B cell (primary cell): ENCODE data around the gene SCRN3. TPM values are rescaled to one million over a fixed set of nuclear protein-coding genes. Genes with fewer than 3 reads are reported as not detected.

ENCODE experiments used
- ATAC-seq: fragments of 200-7000 bp; cut with Tn5 transposase; one replicate; pipeline ENCODE4 v1.10.0; 2021; ENCODE audit warnings: low read depth, mild to moderate bottlenecking, moderate number of reproducible peaks, moderate library complexity
- CTCF ChIA-PET: fragments of 350-600 bp; sonication (Branson Sonifier 250); formaldehyde crosslinking; loops from one replicate; lab custom pipeline; 2021; ENCODE audit warnings: antibody characterized with exemption, inconsistent platforms; lab: Charles Lee
- POLR2A ChIA-PET: fragments of 350-600 bp; sonication (Branson Sonifier 250); formaldehyde crosslinking; loops from one replicate; lab custom pipeline; 2021; ENCODE audit warnings: antibody characterized with exemption; lab: Charles Lee
- DNase-seq: peaks from one replicate; pipeline ENCODE4 v3.0.0; 2013
- H2AFZ ChIP-seq: 2 replicates; pipeline ENCODE4 v1.6.1; 2012; ENCODE audit warnings: mild to moderate bottlenecking, low read depth, low read length; ENCODE audit not compliant: insufficient read depth, poor library complexity, severe bottlenecking
- H3K27ac ChIP-seq, 2 donors: 1 replicate in 1 of 2; 2 replicates in 1 of 2; pipeline ENCODE4 v1.5.1; 2012 to 2013; ENCODE audit warnings: low read length in 2 of 2, mild to moderate bottlenecking in 2 of 2, moderate library complexity in 1 of 2
- H3K27me3 ChIP-seq, 4 experiments: fragments of 200-600 bp in 1 of 4; sonication (generic) in 1 of 4; replicated peaks in 1 of 4; 1 replicate in 2 of 4; 2 replicates in 2 of 4; pipeline versions ENCODE4 v1.6.1 to v1.7.0; 2013 to 2016; ENCODE audit warnings: low read length in 3 of 4, mild to moderate bottlenecking in 2 of 4, mixed read lengths in 1 of 4, moderate library complexity in 1 of 4; ENCODE audit not compliant: insufficient read depth in 4 of 4, control insufficient read depth in 3 of 4; ENCODE audit errors: control extremely low read depth in 1 of 4
- H3K36me3 ChIP-seq, 2 experiments: replicated peaks in 1 of 2; 1 replicate in 1 of 2; 2 replicates in 1 of 2; pipeline versions ENCODE4 v1.6.1 to v1.7.1; 2013; ENCODE audit warnings: low read length in 1 of 2; ENCODE audit not compliant: insufficient read depth in 2 of 2, control insufficient read depth in 1 of 2; ENCODE audit errors: control extremely low read depth in 1 of 2, extremely low read depth in 1 of 2
- H3K4me1 ChIP-seq, 2 donors: fragments of 200-600 bp in 1 of 2; sonication (generic) in 1 of 2; 1 replicate in 1 of 2; 2 replicates in 1 of 2; pipeline versions ENCODE4 v1.5.1 to v1.6.1; 2013 to 2017; ENCODE audit warnings: low read length in 2 of 2; ENCODE audit not compliant: control insufficient read depth in 2 of 2, insufficient read depth in 2 of 2
- H3K4me2 ChIP-seq: replicated peaks from 2 replicates; pipeline ENCODE3; 2012; ENCODE audit warnings: mild to moderate bottlenecking, low read depth, low read length; ENCODE audit not compliant: poor library complexity, severe bottlenecking
- H3K4me3 ChIP-seq, 5 experiments: fragments of 200-600 bp in 1 of 5; sonication (generic) in 1 of 5; 1 replicate in 3 of 5; 2 replicates in 2 of 5; pipeline versions ENCODE4 v1.5.1 to v1.7.0; 2011 to 2016; ENCODE audit warnings: low read length in 4 of 5, mild to moderate bottlenecking in 4 of 5, low read depth in 2 of 5, control low read depth in 1 of 5, moderate library complexity in 1 of 5; ENCODE audit not compliant: insufficient read depth in 1 of 5; ENCODE audit errors: control extremely low read depth in 1 of 5, extremely low read depth in 1 of 5
- H3K79me2 ChIP-seq: fragments of 200-600 bp; sonication (generic); one replicate; pipeline ENCODE4 v1.6.0; 2016; ENCODE audit warnings: low read length; ENCODE audit not compliant: control insufficient read depth, insufficient read depth
- H3K9ac ChIP-seq: fragments of 200-600 bp; sonication (generic); 2 replicates; pipeline ENCODE4 v1.6.1; 2017; ENCODE audit warnings: mild to moderate bottlenecking, low read length, moderate library complexity
- H3K9me3 ChIP-seq, 3 donors: one replicate each; pipeline versions ENCODE4 v1.6.1 to v1.7.1; 2013; ENCODE audit warnings: low read length in 2 of 3; ENCODE audit not compliant: control insufficient read depth in 2 of 3, insufficient read depth in 1 of 3; ENCODE audit errors: control extremely low read depth in 1 of 3
- H4K20me1 ChIP-seq: 2 replicates; pipeline ENCODE4 v1.6.0; 2012; ENCODE audit warnings: mild to moderate bottlenecking, low read length; ENCODE audit not compliant: insufficient read depth, control insufficient read depth, poor library complexity, severe bottlenecking
- H3K27ac Mint-ChIP-seq: one replicate; pipeline ENCODE4 v1.8.0; 2021; ENCODE audit warnings: mixed read lengths
- H3K27me3 Mint-ChIP-seq: one replicate; pipeline ENCODE4 v1.8.0; 2021; ENCODE audit warnings: mixed read lengths
- H3K4me1 Mint-ChIP-seq: one replicate; pipeline ENCODE4 v1.8.0; 2021; ENCODE audit warnings: mixed read lengths
- H3K4me3 Mint-ChIP-seq: one replicate; pipeline ENCODE4 v1.8.0; 2021; ENCODE audit warnings: mixed read lengths
- H3K9me3 Mint-ChIP-seq: one replicate; pipeline ENCODE4 v1.8.0; 2022; ENCODE audit warnings: mixed read lengths; ENCODE audit not compliant: insufficient read depth
- EZH2 ChIP-seq: IDR thresholded peaks from 2 replicates; pipeline ENCODE4 v1.6.1; 2012; ENCODE audit warnings: borderline replicate concordance, low read depth, mild to moderate bottlenecking, moderate library complexity, low read length; ENCODE audit not compliant: insufficient read depth, poor library complexity, severe bottlenecking
- WGBS: methylation state at CpG from one replicate; pipeline ENCODE4 v1.1.5; 2013; ENCODE audit warnings: missing lambda C conversion rate; ENCODE audit not compliant: insufficient coverage; 5-methylcytosine and 5-hydroxymethylcytosine counted together
- intact Hi-C: fragments of 100-400 bp; cut with micrococcal nuclease; formaldehyde crosslinking; loops from one replicate; pipeline ENCODE4 v1.10.0; 2022
- polyA plus RNA-seq: library from polyadenylated mRNA; depleted of rRNA; stranded (reverse); fragments of >200 nt; gene quantifications from 2 replicates; pipeline ENCODE4 v1.2.3, GENCODE V29; 2012
- total RNA-seq, 2 donors: library from RNA; stranded (reverse); fragments of 120-200 nt in 1 of 2; gene quantifications; 1 replicate in 1 of 2; 2 replicates in 1 of 2; pipeline versions ENCODE4 v1.2.3 to v1.2.4, GENCODE V29; 2013 to 2022
- TF ChIP-seq, protein P1 (sequence below): fragments of 200-600 bp; IDR thresholded peaks from one replicate; pipeline ENCODE4 v1.8.0; 2022; ENCODE audit warnings: antibody characterized with exemption, mild to moderate bottlenecking

SCRN3 gene
- total and polyA plus RNA-seq, 2 donors (not counting 1 experiment from before 2014, with no cell fraction given): 9.8 to 21.6 TPM

DNA sequence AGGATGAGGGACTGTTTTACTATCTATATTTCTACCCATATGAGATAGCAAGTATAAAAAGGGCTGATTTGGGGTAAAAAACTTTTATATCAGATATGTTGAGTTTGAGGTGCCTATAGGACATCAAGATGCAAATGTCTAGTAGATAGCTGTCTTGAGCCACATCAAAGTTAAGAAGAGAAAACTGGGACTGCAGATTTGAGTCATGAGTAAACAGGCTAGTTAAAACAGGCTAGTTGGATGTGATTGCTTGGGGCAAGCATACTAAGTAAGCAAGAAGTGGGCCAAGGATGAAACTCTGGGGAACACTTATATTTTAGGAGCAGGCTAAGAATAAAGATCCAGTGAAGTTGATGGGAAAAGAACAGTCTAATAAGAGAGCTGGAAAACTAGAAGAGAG, 2.8 kb upstream of the SCRN3 start:
- H3K27ac Mint-ChIP-seq: peak overlapping the region; percentile 11
- TF ChIP-seq EZH2: no peak
- TF ChIP-seq, protein P1, sequence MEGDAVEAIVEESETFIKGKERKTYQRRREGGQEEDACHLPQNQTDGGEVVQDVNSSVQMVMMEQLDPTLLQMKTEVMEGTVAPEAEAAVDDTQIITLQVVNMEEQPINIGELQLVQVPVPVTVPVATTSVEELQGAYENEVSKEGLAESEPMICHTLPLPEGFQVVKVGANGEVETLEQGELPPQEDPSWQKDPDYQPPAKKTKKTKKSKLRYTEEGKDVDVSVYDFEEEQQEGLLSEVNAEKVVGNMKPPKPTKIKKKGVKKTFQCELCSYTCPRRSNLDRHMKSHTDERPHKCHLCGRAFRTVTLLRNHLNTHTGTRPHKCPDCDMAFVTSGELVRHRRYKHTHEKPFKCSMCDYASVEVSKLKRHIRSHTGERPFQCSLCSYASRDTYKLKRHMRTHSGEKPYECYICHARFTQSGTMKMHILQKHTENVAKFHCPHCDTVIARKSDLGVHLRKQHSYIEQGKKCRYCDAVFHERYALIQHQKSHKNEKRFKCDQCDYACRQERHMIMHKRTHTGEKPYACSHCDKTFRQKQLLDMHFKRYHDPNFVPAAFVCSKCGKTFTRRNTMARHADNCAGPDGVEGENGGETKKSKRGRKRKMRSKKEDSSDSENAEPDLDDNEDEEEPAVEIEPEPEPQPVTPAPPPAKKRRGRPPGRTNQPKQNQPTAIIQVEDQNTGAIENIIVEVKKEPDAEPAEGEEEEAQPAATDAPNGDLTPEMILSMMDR: no peak
- intact Hi-C loops: no loop called here
- ATAC-seq: no peak
- H3K4me3 Mint-ChIP-seq: no peak overlapping the region
- H3K27me3 Mint-ChIP-seq: no peaks in the 10 kb centered on the region
- Histone ChIP-seq H4K20me1 (peaks cover 45% of the 10 kb centered on the region), H3K4me2 (no peak overlapping the region), H3K4me3 (no peak overlapping the region), H3K79me2 (peaks cover 73% of the 10 kb centered on the region), H2AFZ (no peak overlapping the region), H3K4me1 (peaks cover 14 to 24% of the 10 kb centered on the region in 2 donors), H3K36me3 (peaks cover 3 to 25% of the 10 kb centered on the region in 2 experiments), H3K27ac (no peak overlapping the region), H3K9ac (no peak overlapping the region), H3K27me3 (no peaks in the 10 kb centered on the region), H3K9me3 (no peaks in the 10 kb centered on the region)
- no peaks in the 10 kb centered on the region for H3K9me3 Mint-ChIP-seq
- POLR2A ChIA-PET: interaction anchor here (0.6 kb wide), 1 partner anchor 372 kb away, joined by 3 read pairs; the partner anchor contains the start of gene CHRNA1
- CTCF ChIA-PET: no interaction called here
- peaks cover 49% of the 10 kb centered on the region for H3K4me1 Mint-ChIP-seq
- DNase-seq: no peak

DNA sequence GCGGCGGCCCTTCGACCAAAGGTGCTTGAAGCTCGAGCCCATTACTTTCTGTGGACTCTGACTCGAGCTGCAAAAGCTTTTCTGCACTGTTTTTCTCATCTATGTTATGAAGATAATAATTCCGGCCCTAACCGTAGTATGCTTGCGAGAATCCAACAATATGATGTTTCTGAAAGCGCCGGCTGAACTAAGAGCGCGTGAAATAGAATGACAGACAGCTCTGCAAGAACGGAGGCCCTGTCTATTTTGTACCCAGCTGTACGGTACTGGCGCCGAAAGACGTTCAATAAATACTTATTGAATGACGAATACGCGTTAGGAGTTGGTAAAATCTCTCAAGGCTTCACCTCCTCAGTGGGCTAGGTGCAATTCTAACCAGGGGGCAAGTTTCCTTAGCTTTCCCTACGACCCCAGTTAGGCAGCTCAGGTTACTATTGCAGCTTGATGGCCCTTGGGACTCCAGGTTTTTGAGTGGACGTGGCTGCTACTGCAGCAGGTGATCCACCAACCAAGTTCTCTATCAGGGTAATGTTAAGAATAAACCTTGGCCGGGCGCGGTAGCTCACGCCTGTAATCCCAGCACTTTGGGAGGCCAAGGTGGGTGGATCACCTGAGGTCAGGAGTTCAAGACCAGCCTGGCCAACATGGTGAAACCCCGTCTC, 570 bp downstream of the SCRN3 start:
- Mint-ChIP-seq H3K27me3 (no peaks in the 10 kb centered on the region), H3K4me1 (peaks cover 37% of the 10 kb centered on the region), H3K9me3 (no peaks in the 10 kb centered on the region), H3K27ac (peak overlapping the region; percentile 99), H3K4me3 (peak overlapping the region; percentile 99)
- H3K4me1 ChIP-seq: peaks cover 14 to 24% of the 10 kb centered on the region in 2 donors
- intact Hi-C loops: loop anchor here (2.0 to 5.0 kb wide), 2 partner anchors 91 to 286 kb away; partner anchors contain the start of gene GPR155
- H3K9me3 ChIP-seq: no peaks in the 10 kb centered on the region
- peaks cover 16% of the 10 kb centered on the region for H4K20me1 ChIP-seq
- peak overlapping the region; percentile 88 to 94 for H3K27ac ChIP-seq
- peak overlapping the region; percentile 81 to 97 (median 90) for H3K4me3 ChIP-seq
- WGBS: 11% methylated on average over 15 of the region's 27 CpGs
- peaks cover 5 to 12% of the 10 kb centered on the region in 2 experiments for H3K36me3 ChIP-seq
- POLR2A ChIA-PET: interaction anchor here (1.5 kb wide), 2 partner anchors 90 to 353 kb away, joined by 3 to 6 read pairs; partner anchors contain the start of gene GPR155
- H2AFZ ChIP-seq: peak overlapping the region; percentile 95
- DNase-seq (no peak), ATAC-seq (peak; percentile 18)
- peak overlapping the region; percentile 83 for H3K9ac ChIP-seq
- H3K4me2 ChIP-seq: peak overlapping the region; percentile 77
- no peak for TF ChIP-seq EZH2
- TF ChIP-seq, protein P1: no peak
- no peaks in the 10 kb centered on the region for H3K27me3 ChIP-seq
- CTCF ChIA-PET: interaction anchor here (1.7 to 2.9 kb wide), 2 partner anchors 52 to 67 kb away, joined by 3 to 13 read pairs; no protein-coding TSS in a partner anchor
- H3K79me2 ChIP-seq: peaks cover 42% of the 10 kb centered on the region
